NCI-H748 treated with DMSO at 0.1 percent for 48 hours (cell line): ENCODE data around the gene SORT1.
A peak's percentile ranks its signal among the peaks of the same experiment; 100 is the strongest.
"Not testable (repeated sequence)": the region's sequence is repeated elsewhere in the genome, so short reads cannot be mapped to it uniquely, and the experiment has no call there.

Experiments used
- DNase-seq: peaks from one replicate; lab custom pipeline; 2025; lab: John Stamatoyannopoulos, UW

SORT1 gene

GRCh38 chr1:109379907-109380306 is 17.8 kb downstream of the SORT1 start:
- no peak for DNase-seq

- DNase-seq, result no peak
These were observed 18.3 kb downstream of the SORT1 start for GRCh38 chr1:109379422-109379821.

- DNase-seq, result no peak
These were observed 20.0 kb downstream of the SORT1 start for GRCh38 chr1:109377698-109378097.

DNA sequence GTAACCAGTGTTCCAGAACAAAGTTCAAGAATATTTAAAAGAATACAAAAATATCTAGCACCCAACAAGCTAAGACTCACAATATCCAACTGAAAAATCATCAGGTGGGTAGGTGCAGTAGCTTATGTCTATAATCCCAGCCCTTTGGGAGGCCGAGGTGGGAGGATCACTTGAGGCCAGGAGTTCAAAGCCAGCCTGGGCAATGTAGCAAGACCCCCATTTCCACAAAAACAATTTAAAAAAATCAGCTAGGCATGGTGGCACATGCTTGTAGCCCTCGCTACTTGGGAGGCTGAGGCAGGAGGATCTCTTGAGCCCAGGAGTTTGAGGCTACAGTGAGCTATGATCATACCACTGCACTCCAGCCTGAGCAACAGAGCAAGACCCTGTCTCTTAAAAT is 24.0 kb downstream of the SORT1 start:
- not testable (repeated sequence) for DNase-seq

GRCh38 chr1:109373126-109373525 is 24.6 kb downstream of the SORT1 start:
- no peak for DNase-seq

GRCh38 chr1:109372281-109372680 is 25.4 kb downstream of the SORT1 start:
- no peak for DNase-seq

GRCh38 chr1:109371341-109371739 is 26.4 kb downstream of the SORT1 start:
- no peak for DNase-seq

DNA sequence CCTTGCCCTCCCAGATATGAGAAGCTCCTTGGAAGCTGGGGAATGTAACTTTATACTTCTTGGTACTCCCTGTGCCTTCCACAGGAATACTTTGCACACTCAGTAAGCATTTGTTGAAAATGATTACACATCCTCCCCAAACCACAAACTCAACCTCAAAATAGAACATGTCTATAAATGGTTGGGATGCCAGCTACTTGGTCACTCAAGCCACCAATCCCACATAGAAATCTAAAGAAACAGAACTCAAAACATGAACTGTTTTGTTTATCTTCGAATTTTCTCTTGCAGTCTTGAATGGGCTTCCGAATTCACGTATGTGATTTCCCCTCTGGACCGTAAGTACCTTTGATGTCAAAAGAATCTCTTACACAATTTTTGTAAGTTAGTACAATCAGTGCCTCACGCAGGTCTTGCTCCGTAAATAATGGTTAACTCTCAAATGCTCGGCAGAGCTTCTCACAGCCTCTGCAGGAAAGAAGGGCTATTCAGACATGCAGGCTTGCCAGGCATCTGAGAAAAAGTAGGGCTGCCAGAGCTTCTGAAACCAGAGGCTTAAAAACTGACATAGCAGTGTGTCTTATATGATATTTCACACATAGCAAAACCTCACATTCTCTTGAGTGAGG is 26.9 kb downstream of the SORT1 start:
- DNase-seq, result no peak

GRCh38 chr1:109369167-109369746 is 28.5 kb downstream of the SORT1 start:
- DNase-seq, result no peak

- DNase-seq, result no peak
These were observed 29.3 kb downstream of the SORT1 start for GRCh38 chr1:109368464-109368863.

- no peak for DNase-seq
These were observed 30.1 kb downstream of the SORT1 start for GRCh38 chr1:109367626-109368025.

DNA sequence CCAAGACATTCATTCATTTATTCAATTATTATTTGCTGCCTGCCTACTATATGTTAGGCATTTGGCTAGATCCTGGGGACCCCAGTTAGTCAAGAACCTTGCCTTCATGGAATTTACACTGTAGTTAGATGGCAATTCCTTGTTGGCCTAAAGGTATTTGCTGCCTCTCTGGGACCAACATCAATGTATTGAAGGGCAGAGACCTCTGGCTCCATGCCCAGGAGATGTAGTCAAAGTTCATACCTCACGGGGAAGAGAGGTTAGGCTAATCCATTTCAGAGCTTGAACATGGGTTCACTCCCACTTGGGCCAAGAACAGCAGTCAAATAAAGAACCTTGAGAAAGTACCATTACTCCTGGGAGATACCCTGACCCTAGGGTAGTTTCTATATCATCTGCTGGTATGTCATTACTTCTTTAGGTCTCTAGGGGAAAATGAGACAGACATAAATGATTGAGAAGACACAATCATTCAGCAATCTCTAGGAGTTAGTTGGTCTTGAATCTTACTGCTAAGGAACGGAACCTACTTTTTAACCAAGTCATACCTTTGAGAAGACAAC is 32.0 kb downstream of the SORT1 start:
- DNase-seq, result no peak

DNA sequence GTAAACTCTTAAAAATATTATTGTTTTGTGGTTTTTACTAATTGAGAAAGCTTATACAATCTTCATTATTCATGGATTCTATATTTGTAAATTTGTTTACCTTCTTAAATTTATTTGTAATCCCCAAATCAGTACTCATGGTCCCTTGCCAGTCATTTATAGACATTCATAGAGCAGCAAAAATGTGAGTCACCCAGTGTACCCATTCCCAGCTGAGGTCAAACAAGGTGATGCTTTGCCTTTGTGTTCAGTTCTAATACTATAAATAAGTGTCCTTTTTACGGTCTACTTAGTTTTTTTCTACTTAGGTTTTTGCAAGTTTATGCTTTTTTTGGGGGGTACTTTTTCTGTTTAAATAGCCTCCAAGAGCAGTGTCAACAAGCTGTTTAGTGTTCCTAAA is 36.1 kb downstream of the SORT1 start:
- no peak for DNase-seq

- no peak for DNase-seq
These were observed 36.6 kb downstream of the SORT1 start for GRCh38 chr1:109361069-109361468.

DNA sequence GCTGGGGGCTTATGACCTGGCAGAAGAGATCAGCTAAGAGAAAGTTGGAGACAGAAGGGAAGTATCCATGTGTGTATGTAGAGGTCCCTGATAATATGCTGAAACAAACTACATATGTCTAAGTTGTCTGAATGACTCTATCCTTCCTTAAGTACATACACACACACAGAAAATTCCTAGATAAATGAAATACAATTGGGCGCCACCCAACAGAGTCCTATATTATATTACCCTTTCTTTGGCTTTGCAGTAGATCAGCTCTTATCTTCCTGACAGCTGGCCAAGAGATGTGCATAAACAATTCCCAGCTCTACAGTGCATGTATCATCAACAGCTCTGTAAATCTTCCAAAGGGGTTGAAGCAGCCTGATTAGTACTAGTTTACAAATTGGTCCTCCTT is 40.1 kb downstream of the SORT1 start:
- DNase-seq, result peak; percentile 7

- peak; percentile 36 for DNase-seq
These were observed 40.8 kb downstream of the SORT1 start for GRCh38 chr1:109356915-109357314.

DNA sequence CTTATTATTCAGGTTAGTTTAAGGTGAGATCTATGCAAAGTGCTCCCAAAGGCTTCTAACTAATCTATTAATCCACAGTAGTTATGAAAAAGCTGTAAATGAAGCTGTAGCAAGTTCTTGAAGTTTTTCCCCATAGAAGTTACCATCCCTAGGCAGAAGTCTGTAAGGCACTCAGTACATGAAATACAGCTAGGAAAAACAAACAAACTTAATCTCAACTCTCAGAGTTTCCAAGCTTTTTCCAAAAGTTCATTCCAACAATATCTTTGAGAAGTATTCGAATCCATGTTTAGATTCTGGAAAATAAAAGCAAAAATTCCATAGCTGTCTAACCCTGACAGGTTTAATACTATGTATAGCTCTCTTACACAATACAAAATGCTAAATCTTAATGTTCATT is 41.2 kb downstream of the SORT1 start:
- DNase-seq, result no peak

DNA sequence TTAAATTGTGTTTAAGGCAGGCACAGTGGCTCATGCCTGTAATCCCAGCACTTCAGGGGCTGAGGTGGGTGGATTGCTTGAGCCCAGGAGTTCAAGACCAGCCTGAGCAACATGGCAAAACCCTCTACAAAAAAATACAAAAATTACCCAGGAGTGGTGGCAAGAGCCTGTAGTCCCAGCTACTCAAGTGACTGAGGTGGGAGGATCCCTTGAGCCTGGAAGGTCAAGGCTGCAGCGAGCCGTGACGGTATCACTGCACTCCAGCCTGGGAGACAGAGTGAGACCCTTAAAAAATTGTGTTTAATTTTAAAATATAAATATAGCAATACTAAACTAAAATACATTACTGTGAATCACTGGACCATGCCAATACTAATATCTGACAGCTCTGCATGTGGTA is 42.8 kb downstream of the SORT1 start:
- no peak for DNase-seq

DNA sequence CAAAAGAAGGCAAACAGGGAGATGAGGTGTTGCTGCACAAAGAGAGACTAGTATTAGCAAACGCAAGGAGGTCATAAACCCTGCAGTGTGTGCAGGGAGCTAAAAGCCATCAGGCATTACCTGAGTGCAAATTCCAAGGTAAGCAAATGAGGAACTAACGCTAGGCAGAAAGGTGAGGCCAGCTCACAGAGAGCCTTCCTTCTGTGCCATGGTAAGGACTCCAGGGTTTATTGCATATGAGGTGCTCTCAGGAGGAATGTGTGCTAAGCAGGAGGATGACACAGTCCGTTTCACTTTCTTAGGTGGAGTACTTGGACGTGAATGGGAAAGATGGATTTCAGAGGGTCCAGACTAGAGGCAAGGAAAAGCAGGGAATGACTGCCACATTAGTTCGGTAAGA is 46.3 kb downstream of the SORT1 start:
- DNase-seq, result no peak

- DNase-seq, result no peak
These were observed 47.1 kb downstream of the SORT1 start for GRCh38 chr1:109350655-109351054.

GRCh38 chr1:109350182-109350581 is 47.5 kb downstream of the SORT1 start:
- DNase-seq, result no peak

GRCh38 chr1:109347511-109347910 is 50.2 kb downstream of the SORT1 start:
- DNase-seq, result no peak

GRCh38 chr1:109341944-109342930 is 55.5 kb downstream of the SORT1 start:
- DNase-seq, result no peak
